ENCODE data around the gene TTC27.

GRCh38 chr2:32844253-32844652 lies 216.4 kb downstream of the TTC27 start:
- TF ChIP-seq CTCF (IDR thresholded peaks at IDR 0.05) (no peak), POLR2AphosphoS5 (IDR thresholded peaks at IDR 0.05; ENCODE audit: insufficient read depth in 1 of 2, low read depth in 1 of 2) (no peak)
